ENCODE measurements around the gene AP1M1.

Gene AP1M1

GRCh38 chr19:16207490-16208025 lies 9.8 kb downstream of the AP1M1 start:
- DNase-seq (ENCODE audit: low read depth) = no peak

GRCh38 chr19:16208064-16208759 lies 10.5 kb downstream of the AP1M1 start:
- no peak for DNase-seq (ENCODE audit: low read depth)

DNA sequence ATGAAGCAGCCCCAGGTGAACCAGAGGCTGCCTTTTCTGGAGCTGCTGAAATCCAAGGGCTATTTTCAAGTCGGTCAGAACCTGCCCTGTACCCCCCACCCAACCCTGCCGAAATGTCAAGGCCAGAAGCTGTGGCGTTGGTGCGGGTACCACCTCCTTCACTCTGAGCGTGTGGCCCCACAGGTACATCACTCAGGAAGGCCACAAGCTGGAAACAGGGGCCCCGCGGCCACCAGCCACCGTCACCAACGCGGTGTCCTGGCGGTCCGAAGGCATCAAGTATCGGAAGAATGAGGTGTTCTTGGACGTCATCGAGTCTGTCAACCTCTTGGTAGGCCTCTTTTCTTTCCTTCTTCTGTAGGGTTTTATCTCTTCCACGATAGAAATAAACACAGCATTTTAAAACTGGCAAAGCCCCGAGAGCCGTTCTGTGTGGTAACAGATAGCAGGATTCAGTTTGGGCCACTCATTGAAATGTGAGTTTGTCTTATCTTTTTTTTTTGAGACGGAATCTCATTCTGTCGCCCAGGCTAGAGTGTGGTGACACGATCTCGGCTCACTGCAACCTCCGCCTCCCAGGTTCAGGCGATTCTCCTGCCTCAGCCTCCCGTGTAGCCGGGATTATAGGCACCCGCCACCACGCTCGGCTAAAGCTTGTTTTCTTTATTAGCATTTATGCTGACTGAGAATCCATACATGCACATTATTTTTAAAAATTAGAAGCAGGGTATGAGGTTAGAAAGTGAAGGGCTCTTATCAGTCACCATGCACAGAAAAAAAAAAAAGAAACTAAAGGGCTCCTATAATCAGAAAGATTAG lies 11.3 kb downstream of the AP1M1 start:
- no peak for DNase-seq (ENCODE audit: low read depth)

DNA sequence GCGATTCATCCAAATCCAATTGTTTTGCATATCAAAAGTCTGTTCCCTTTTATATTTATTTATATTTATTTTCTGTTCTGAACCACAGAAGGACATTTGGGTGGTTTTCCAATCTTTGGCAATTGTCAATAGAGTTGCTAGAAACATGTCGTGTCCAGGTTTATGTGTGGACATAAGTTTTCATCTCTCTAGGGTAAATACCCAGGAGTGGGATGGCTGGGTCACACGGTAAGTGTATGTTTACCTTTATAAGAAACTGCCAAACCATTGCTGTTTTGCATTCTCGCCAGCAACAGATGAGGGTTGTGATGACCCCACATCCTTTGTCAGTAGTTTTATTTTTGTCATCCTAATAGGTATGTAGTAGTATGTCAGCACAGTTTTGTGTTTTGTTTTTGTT lies 12.5 kb downstream of the AP1M1 start:
- DNase-seq (ENCODE audit: low read depth) = no peak

- DNase-seq (ENCODE audit: low read depth) = no peak
Observed at GRCh38 chr19:16213076-16213475, 15.4 kb downstream of the AP1M1 start.

- no peak for DNase-seq (ENCODE audit: low read depth)
Observed at GRCh38 chr19:16216744-16217670, 19.3 kb downstream of the AP1M1 start.

- no peak for DNase-seq (ENCODE audit: low read depth)
Observed at GRCh38 chr19:16217716-16218451, 20.2 kb downstream of the AP1M1 start.

DNA sequence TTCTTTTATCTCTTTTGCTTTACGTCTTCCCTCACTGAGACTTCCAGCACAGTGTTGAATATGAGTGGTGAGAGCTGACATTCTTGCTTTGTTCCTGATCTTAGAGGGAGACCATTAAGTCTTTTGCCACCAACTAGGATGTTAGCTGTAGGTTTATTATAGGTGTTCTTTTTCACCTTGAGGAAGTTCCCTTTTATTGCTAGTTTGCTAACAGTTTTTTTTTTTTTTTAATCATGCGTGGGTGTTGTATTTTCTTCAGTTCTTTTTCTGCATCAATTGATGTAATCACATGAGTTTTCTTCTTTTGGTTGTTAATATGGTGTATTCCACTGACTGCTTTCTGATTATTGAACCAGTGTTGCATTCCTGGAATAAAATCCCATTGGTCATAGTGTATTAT lies 21.1 kb downstream of the AP1M1 start:
- DNase-seq (ENCODE audit: low read depth) = no peak

DNA sequence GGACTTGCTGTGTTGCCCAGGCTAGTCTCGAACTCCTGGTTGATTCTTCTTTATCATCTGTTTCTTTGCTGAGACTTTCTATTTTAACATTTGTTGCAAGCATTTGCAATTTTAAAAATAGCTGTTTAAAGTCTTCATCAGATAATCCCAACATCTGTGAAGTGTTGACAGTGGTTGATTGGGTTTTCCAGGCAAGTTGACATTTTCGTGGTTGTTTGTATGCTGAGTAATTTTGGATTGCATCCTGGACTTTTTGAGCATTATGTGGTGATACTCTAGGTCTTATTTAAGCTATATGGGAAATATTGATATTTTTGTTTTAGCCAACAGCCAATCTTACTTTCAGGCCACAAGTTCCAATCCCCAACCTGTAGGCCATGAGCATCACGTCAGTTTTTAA lies 25.1 kb downstream of the AP1M1 start:
- DNase-seq (ENCODE audit: low read depth) = no peak

GRCh38 chr19:16223746-16224145 lies 26.0 kb downstream of the AP1M1 start:
- DNase-seq (ENCODE audit: low read depth) = no peak

DNA sequence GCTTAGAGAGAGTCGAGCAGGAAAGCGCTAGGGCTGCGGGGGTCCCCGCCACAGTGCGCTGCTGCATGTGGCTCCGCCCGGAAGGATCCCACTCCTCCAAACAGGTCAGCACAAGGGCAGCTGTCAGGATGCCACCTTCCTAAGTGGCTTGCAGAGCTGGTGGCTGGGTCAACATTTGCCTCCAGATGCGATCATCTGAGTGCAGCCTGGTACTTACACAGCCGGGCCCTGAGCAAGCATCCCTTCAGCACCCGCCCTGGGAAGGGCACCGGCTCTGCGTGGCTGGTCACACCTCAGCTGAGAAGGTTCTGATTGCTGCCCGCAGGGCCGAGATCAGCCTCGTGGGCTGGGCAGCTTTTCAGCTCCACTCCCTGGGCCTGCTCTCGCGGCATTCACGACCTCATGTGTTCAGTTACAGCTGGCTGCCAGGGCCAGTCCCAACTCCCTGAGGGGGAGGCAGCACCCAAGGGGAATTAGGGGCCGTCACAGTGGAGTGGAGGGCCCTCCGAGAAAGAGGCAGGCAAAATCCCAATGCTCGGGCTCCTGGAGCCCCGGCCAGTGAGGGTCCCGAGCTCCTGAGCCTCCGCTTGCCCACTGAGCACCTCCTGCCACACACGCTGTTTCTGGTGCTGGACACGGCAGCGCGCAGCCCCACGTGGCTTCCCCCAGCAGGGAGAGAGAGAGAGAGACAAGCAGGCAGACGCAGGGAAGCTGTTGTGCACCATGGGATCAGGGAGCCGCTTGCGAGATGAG lies 26.8 kb downstream of the AP1M1 start:
- DNase-seq (ENCODE audit: low read depth) = no peak

- no peak for DNase-seq (ENCODE audit: low read depth)
Observed at GRCh38 chr19:16225279-16226183, 27.8 kb downstream of the AP1M1 start.

DNA sequence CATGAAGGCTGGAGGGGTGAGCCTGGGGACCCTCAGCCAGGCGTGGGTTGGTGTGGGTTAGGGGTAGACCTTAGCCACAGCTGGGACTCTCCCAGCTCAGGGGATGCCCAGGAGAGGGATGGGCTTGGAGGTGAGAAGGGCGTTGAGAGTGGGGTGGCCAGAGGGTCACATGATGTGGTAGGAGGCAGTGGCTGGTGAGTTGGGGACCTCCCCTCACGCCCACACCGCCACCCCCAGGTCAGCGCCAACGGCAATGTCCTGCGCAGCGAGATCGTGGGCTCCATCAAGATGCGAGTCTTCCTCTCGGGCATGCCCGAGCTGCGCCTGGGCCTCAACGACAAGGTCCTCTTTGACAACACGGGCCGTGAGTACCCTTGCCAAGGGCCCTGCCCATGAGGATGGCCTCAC lies 28.5 kb downstream of the AP1M1 start:
- DNase-seq (ENCODE audit: low read depth) = no peak

DNA sequence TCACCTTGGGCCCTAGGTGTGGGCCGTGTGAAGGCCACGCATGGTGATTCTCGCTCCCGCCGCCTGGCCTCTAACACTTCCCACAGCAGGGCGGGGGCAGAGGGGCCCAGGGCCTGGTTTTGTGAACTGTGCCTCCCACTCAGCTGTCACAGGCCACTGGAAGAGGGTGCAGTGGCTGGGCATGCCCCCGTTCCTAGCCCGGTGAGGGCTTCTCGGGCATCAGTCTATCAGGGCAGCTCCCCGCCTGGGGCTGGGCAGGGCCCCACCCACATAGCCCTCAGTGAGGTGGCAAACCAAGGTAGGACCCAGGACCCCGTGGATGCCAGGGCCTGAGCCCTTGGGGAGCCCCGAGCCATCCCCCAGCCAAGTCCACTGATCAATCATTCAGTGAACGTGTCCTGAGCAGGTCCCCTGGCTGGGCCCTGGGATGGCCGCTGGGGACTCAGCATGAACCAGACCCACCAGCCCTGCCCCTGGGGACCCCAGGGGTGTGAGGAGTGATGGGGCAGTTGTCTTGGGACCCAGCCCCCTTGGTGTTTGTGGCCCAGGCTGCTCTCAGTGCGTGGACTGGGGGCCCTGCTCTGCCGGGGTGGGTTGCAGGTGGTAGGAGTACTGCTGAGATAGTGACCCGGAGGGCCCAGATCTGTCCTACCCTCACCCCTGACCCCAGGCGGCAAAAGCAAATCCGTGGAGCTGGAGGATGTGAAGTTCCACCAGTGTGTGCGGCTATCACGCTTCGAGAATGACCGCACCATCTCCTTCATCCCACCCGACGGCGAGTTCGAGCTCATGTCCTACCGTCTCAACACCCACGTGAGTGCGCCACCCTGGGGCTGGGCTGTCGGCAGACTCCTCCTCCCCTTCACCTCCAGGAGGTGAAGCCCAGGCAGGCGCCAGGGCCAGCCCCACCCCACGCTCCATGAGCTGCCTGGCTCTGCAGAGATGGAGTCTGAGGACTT lies 29.4 kb downstream of the AP1M1 start:
- DNase-seq (ENCODE audit: low read depth) = no peak

DNA sequence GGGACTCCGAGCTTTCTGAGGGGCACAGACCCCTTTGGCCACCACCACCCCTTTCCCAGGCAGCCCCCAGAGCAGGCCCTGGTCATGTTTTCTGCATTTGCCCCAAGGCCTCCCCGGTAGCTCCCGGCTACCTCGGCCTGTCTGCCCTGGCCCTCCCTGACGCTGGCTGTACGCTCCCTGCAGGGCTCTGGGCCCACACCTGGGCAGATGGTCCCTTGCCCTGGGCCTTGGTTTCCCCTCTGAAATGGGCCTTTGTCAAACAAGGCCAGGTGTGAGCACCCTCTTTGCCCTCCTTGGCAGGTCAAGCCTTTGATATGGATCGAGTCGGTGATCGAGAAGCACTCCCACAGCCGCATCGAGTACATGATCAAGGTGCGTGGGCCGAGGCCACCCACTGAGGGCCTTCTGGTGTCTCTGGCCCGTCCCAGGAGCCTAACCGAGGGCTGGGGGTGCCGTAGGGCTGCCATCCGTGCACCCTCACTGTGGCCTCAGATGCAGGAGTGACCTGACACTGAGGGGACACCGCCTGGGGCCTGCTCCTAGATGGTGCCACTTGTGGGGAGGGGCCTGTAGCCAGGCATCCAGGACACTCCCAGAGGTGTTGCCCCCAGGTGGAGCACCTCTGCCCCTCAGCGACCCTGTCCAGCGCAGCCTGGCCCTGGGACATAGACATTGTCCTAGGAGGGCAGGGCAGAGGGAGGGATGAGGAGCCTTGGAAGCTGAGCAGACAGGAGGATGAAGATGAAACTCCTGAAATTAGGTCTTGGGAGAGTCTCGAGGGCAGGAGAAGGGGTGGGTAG lies 30.3 kb downstream of the AP1M1 start:
- DNase-seq (ENCODE audit: low read depth) = no peak

DNA sequence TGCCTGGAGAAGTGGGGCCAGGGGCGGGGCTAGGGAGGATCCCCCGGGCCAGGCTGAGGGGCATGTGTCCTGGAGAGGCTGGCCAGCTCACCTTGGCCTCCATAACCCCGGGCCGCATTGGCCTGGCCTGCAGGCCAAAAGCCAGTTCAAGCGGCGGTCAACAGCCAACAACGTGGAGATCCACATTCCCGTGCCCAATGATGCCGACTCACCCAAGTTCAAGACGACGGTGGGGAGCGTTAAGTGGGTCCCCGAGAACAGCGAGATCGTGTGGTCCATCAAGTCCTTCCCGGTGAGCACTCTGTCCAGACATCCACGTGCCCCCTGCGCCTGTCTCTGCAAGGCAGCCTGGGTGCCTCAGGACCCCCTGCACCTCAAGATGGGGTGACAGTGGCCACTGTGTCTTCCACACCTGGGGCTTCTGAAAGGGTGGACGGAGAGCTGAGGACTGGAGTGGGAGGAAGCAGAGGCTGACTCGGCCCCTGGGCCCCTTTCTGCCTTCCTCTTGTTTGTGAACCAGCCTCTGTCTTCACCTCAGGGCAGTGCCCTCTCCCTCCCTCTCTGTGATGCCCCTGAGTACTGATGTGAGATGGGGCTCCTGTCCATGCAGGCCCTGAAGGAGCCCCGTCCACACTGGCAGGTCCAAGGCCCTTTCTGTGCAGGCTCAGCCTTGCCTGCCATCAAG lies 31.1 kb downstream of the AP1M1 start:
- DNase-seq (ENCODE audit: low read depth) = no peak

GRCh38 chr19:16229322-16229641 lies 31.6 kb downstream of the AP1M1 start:
- DNase-seq (ENCODE audit: low read depth) = no peak
